KMS-11 (cell line): ENCODE data around the gene THRSP.

Experiments
- H2AFZ ChIP-seq: fragments of 200-600 bp; sonication (generic); 2 replicates; pipeline ENCODE4 v1.6.1; 2016; ENCODE audit warnings: antibody characterized with exemption, mixed run types, low read depth
- H3K27ac ChIP-seq: fragments of 200-600 bp; sonication (generic); 2 replicates; pipeline ENCODE4 v1.6.1; 2016; ENCODE audit warnings: mild to moderate bottlenecking, mixed run types
- H3K27me3 ChIP-seq: fragments of 200-600 bp; sonication (generic); 2 replicates; pipeline ENCODE4 v1.6.1; 2017; ENCODE audit warnings: mild to moderate bottlenecking, low read depth, mixed run types, moderate library complexity; ENCODE audit not compliant: insufficient read depth
- H3K36me3 ChIP-seq: fragments of 200-600 bp; sonication (generic); 2 replicates; pipeline ENCODE4 v1.6.1; 2017; ENCODE audit warnings: mild to moderate bottlenecking, mixed run types; ENCODE audit not compliant: insufficient read depth
- H3K4me1 ChIP-seq: fragments of 200-600 bp; sonication (generic); 2 replicates; pipeline ENCODE4 v1.6.1; 2016; ENCODE audit warnings: mild to moderate bottlenecking, low read depth, mixed run types; ENCODE audit not compliant: poor library complexity, severe bottlenecking
- H3K4me2 ChIP-seq: fragments of 200-600 bp; sonication (generic); 2 replicates; pipeline ENCODE4 v1.7.0; 2016; ENCODE audit warnings: mild to moderate bottlenecking, mixed run types
- H3K4me3 ChIP-seq: fragments of 200-600 bp; sonication (generic); IDR thresholded peaks from 2 replicates; pipeline ENCODE4 v1.6.1; 2017; ENCODE audit warnings: low read depth, low read length, mixed read lengths; ENCODE audit not compliant: insufficient read depth
- H3K79me2 ChIP-seq: fragments of 200-600 bp; sonication (generic); 2 replicates; pipeline ENCODE4 v1.6.1; 2016; ENCODE audit warnings: low read depth, mixed run types; ENCODE audit not compliant: insufficient read depth
- H3K9ac ChIP-seq: fragments of 200-600 bp; sonication (generic); 2 replicates; pipeline ENCODE4 v1.6.1; 2016; ENCODE audit warnings: mild to moderate bottlenecking, mixed run types
- H4K20me1 ChIP-seq: fragments of 200-600 bp; sonication (generic); 2 replicates; pipeline ENCODE4 v1.6.1; 2016; ENCODE audit warnings: mild to moderate bottlenecking, mixed run types; ENCODE audit not compliant: insufficient read depth
- TF ChIP-seq, protein P1 (sequence below): fragments of 200-600 bp; sonication (generic); conservative IDR thresholded peaks from 2 replicates; pipeline ENCODE4 v1.6.1; 2017; ENCODE audit warnings: low read depth, mild to moderate bottlenecking, antibody characterized with exemption, low read length, moderate library complexity, mixed read lengths

The THRSP gene

DNA sequence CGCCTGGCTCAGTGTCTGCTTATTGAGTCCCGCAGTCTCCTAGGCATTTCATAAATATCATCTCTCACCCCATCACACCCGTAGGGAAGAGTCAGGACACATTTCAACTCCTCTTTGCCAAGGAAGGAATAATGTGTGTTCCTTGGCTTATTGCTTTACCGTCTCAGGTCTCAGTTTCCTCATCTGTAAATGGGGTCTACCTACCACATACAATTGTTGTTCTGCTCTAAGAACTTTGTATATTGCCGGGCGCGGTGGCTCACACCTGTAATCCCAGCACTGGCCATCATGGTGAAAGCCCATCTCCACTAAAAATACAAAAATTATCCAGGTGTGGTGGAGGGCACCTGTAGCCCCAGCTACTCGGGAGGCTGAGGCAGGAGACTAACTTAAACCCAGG, 3.1 kb upstream of the THRSP start:
- no peak overlapping the region for H2AFZ ChIP-seq
- TF ChIP-seq, protein P1, sequence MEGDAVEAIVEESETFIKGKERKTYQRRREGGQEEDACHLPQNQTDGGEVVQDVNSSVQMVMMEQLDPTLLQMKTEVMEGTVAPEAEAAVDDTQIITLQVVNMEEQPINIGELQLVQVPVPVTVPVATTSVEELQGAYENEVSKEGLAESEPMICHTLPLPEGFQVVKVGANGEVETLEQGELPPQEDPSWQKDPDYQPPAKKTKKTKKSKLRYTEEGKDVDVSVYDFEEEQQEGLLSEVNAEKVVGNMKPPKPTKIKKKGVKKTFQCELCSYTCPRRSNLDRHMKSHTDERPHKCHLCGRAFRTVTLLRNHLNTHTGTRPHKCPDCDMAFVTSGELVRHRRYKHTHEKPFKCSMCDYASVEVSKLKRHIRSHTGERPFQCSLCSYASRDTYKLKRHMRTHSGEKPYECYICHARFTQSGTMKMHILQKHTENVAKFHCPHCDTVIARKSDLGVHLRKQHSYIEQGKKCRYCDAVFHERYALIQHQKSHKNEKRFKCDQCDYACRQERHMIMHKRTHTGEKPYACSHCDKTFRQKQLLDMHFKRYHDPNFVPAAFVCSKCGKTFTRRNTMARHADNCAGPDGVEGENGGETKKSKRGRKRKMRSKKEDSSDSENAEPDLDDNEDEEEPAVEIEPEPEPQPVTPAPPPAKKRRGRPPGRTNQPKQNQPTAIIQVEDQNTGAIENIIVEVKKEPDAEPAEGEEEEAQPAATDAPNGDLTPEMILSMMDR, result no peak
- no peak overlapping the region for H3K4me2 ChIP-seq
- H3K9ac ChIP-seq, result no peak overlapping the region
- no peaks in the 10 kb centered on the region for H3K27me3 ChIP-seq
- no peaks in the 10 kb centered on the region for H3K36me3 ChIP-seq
- no peak overlapping the region for H3K4me3 ChIP-seq
- no peaks in the 10 kb centered on the region for H4K20me1 ChIP-seq
- H3K4me1 ChIP-seq, result peaks cover 7% of the 10 kb centered on the region
- no peak overlapping the region for H3K27ac ChIP-seq
- H3K79me2 ChIP-seq, result no peaks in the 10 kb centered on the region

DNA sequence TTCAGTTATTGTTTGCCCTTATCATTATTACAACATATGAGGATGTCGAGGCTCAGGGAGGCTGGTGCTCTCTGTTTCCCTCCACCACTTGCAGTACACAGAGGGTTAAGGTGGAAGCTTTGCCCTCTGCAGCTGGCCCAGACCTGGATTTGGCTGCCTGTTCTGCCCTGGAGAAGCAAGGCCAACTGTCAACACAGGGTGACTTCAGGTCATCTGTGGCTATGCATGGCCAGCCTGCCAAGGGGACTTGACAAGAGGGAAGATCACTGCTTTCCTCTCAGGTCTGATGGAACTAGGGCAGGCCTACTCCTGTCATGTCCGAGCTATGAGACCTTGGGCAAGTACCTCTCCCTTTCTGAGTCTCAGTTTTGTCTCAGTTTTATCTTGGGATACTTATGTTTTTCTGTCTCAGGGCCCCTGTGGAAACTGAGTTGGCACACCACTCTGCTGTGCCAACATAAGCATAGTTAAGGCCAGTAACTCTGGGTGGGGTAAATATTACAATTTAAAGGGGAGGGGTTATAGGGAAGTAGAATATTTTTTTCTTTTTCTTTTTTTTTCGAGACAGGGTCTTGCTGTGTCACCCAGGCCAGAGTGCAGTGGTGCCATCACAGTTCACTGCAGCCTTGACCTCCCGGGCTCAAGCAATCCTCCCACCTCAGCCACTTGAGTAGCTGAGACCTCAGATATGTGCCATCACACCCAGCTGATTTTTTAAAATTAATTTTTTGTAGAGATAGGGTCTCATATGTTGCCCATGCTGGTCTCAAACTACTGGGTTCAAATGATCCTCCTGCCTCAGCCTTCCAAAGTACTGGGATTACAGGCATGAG, 2.4 kb upstream of the THRSP start:
- TF ChIP-seq, protein P1, result no peak
- H3K4me1 ChIP-seq, result peaks cover 14% of the 10 kb centered on the region
- H3K4me3 ChIP-seq, result no peak overlapping the region
- H2AFZ ChIP-seq, result no peak overlapping the region
- H3K9ac ChIP-seq, result no peak overlapping the region
- no peaks in the 10 kb centered on the region for H3K27me3 ChIP-seq
- H3K4me2 ChIP-seq, result no peak overlapping the region
- no peaks in the 10 kb centered on the region for H3K36me3 ChIP-seq
- no peaks in the 10 kb centered on the region for H3K79me2 ChIP-seq
- no peak overlapping the region for H3K27ac ChIP-seq
- no peaks in the 10 kb centered on the region for H4K20me1 ChIP-seq

GRCh38 chr11:78061921-78062311, 1.7 kb upstream of the THRSP start:
- H3K36me3 ChIP-seq, result no peaks in the 10 kb centered on the region
- TF ChIP-seq, protein P1, result no peak
- H3K4me1 ChIP-seq, result peaks cover 14% of the 10 kb centered on the region
- H2AFZ ChIP-seq, result no peak overlapping the region
- H3K4me3 ChIP-seq, result no peak overlapping the region
- no peaks in the 10 kb centered on the region for H3K79me2 ChIP-seq
- H4K20me1 ChIP-seq, result no peaks in the 10 kb centered on the region
- no peak overlapping the region for H3K9ac ChIP-seq
- no peak overlapping the region for H3K27ac ChIP-seq
- no peaks in the 10 kb centered on the region for H3K27me3 ChIP-seq
- no peak overlapping the region for H3K4me2 ChIP-seq

DNA sequence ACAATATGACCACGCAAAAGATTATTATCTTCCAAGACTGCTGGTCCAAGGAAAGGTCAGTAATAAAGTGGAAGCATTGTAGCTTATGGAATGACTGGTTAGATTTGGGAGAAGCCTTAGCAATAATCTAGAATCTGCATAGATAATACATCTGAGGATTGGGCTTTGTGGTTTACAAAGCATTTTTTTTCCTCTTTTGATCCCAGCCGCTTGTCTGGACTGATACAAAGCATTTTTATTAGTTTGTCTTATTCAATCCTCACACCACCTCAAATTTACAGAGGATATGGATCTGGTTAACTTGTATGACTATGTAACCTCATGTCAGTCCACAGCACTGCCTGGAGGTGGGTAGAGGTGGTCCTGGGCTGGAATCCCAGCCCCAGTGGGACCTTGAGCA, 990 bp upstream of the THRSP start:
- Histone ChIP-seq H3K79me2 (no peaks in the 10 kb centered on the region), H4K20me1 (no peaks in the 10 kb centered on the region), H3K36me3 (no peaks in the 10 kb centered on the region), H3K9ac (no peak overlapping the region), H3K4me2 (no peak overlapping the region), H3K4me3 (no peak overlapping the region), H3K27me3 (no peaks in the 10 kb centered on the region), H3K27ac (no peak overlapping the region), H2AFZ (no peak overlapping the region), H3K4me1 (peaks cover 14% of the 10 kb centered on the region)
- TF ChIP-seq, protein P1, result no peak
